Effector memory CD8-positive, alpha-beta T cell (primary cell): ENCODE results near the gene TENT5C.

Source experiments
- ATAC-seq: fragments of 150-1000 bp; cut with Tn5 transposase; replicated peaks from 2 replicates; pipeline ENCODE4 v1.10.0; 2021; ENCODE audit warnings: mild to moderate bottlenecking, moderate library complexity
- DNase-seq, 3 experiments: peaks; one replicate each; pipeline ENCODE4 v3.0.0; 2021
- H3K27ac Mint-ChIP-seq, 2 donors: one replicate each; pipeline ENCODE4 v1.8.0; 2022; ENCODE audit warnings: mild to moderate bottlenecking in 2 of 2, mixed read lengths in 2 of 2, moderate library complexity in 2 of 2
- H3K27me3 Mint-ChIP-seq, 2 donors: one replicate each; pipeline ENCODE4 v1.8.0; 2022; ENCODE audit warnings: mixed read lengths in 2 of 2
- H3K36me3 Mint-ChIP-seq: one replicate; pipeline ENCODE4 v1.8.0; 2022; ENCODE audit warnings: mild to moderate bottlenecking, moderate library complexity, mixed read lengths; ENCODE audit not compliant: insufficient read depth
- H3K4me1 Mint-ChIP-seq, 2 donors: one replicate each; pipeline ENCODE4 v1.8.0; 2022; ENCODE audit warnings: low read depth in 2 of 2, mixed read lengths in 2 of 2
- H3K4me3 Mint-ChIP-seq, 2 donors: one replicate each; pipeline ENCODE4 v1.8.0; 2022; ENCODE audit warnings: mild to moderate bottlenecking in 2 of 2, mixed read lengths in 2 of 2, moderate library complexity in 2 of 2
- H3K9me3 Mint-ChIP-seq, 2 donors: one replicate each; pipeline ENCODE4 v1.8.0; 2022; ENCODE audit warnings: mixed read lengths in 2 of 2

TENT5C gene

GRCh38 chr1:117615474-117615873 lies 9.6 kb downstream of the TENT5C start:
- H3K4me3 Mint-ChIP-seq = peak overlapping the region; percentile 56 to 65
- ATAC-seq (peak; percentile 91), DNase-seq (peak; percentile 60 to 61 (median 60))
- H3K9me3 Mint-ChIP-seq = no peaks in the 10 kb centered on the region
- no peaks in the 10 kb centered on the region for H3K27me3 Mint-ChIP-seq
- peaks cover 66% of the 10 kb centered on the region for H3K36me3 Mint-ChIP-seq
- peaks cover 71 to 92% of the 10 kb centered on the region in 2 donors for H3K4me1 Mint-ChIP-seq
- peak overlapping the region; percentile 65 to 66 for H3K27ac Mint-ChIP-seq

- H3K4me3 Mint-ChIP-seq = peak overlapping the region; percentile 56 to 65
- ATAC-seq (no peak), DNase-seq (no peak)
- H3K4me1 Mint-ChIP-seq = peaks cover 67 to 92% of the 10 kb centered on the region in 2 donors
- no peaks in the 10 kb centered on the region for H3K27me3 Mint-ChIP-seq
- no peaks in the 10 kb centered on the region for H3K9me3 Mint-ChIP-seq
- peaks cover 62% of the 10 kb centered on the region for H3K36me3 Mint-ChIP-seq
- peak overlapping the region; percentile 65 to 66 for H3K27ac Mint-ChIP-seq
Observed at GRCh38 chr1:117616356-117616755, 10.5 kb downstream of the TENT5C start.

GRCh38 chr1:117616967-117617366 lies 11.1 kb downstream of the TENT5C start:
- Mint-ChIP-seq H3K36me3 (peaks cover 58% of the 10 kb centered on the region), H3K27ac (peak overlapping the region in 1 of 2 donors; percentile 66)

GRCh38 chr1:117618450-117619122 lies 12.7 kb downstream of the TENT5C start:
- Mint-ChIP-seq H3K27me3 (no peaks in the 10 kb centered on the region), H3K27ac (peak overlapping the region in 1 of 2 donors; percentile 63), H3K9me3 (no peaks in the 10 kb centered on the region), H3K4me1 (peaks cover 67 to 91% of the 10 kb centered on the region in 2 donors), H3K4me3 (peak overlapping the region in 1 of 2 donors; percentile 52), H3K36me3 (peaks cover 58% of the 10 kb centered on the region)
- DNase-seq (no peak), ATAC-seq (no peak)

More at GRCh38 chr1:117616967-117617366, 11.1 kb downstream of the TENT5C start:
- no peaks in the 10 kb centered on the region for H3K27me3 Mint-ChIP-seq
- DNase-seq (no peak), ATAC-seq (no peak)
- peaks cover 69 to 91% of the 10 kb centered on the region in 2 donors for H3K4me1 Mint-ChIP-seq
- no peaks in the 10 kb centered on the region for H3K9me3 Mint-ChIP-seq
- H3K4me3 Mint-ChIP-seq = peak overlapping the region; percentile 27 to 49

- H3K4me3 Mint-ChIP-seq = no peak overlapping the region
- H3K27me3 Mint-ChIP-seq = no peaks in the 10 kb centered on the region
- ATAC-seq (no peak), DNase-seq (no peak)
- no peak overlapping the region for H3K27ac Mint-ChIP-seq
- H3K4me1 Mint-ChIP-seq = peaks cover 56 to 83% of the 10 kb centered on the region in 2 donors
- no peaks in the 10 kb centered on the region for H3K9me3 Mint-ChIP-seq
- peaks cover 66% of the 10 kb centered on the region for H3K36me3 Mint-ChIP-seq
Observed at GRCh38 chr1:117620440-117620839, 14.6 kb downstream of the TENT5C start.

GRCh38 chr1:117621316-117621715 lies 15.5 kb downstream of the TENT5C start:
- Mint-ChIP-seq H3K4me3 (no peak overlapping the region), H3K9me3 (no peaks in the 10 kb centered on the region), H3K36me3 (peaks cover 63% of the 10 kb centered on the region), H3K27ac (peak overlapping the region in 1 of 2 donors; percentile 42), H3K4me1 (peaks cover 47 to 80% of the 10 kb centered on the region in 2 donors), H3K27me3 (no peaks in the 10 kb centered on the region)
- DNase-seq (no peak), ATAC-seq (no peak)

GRCh38 chr1:117622726-117623125 lies 16.9 kb downstream of the TENT5C start:
- ATAC-seq (peak; percentile 25), DNase-seq (no peak)
- H3K9me3 Mint-ChIP-seq = no peaks in the 10 kb centered on the region
- H3K27me3 Mint-ChIP-seq = no peaks in the 10 kb centered on the region
- peak overlapping the region; percentile 60 to 61 for H3K4me3 Mint-ChIP-seq
- H3K27ac Mint-ChIP-seq = peak overlapping the region; percentile 84
- H3K36me3 Mint-ChIP-seq = peaks cover 68% of the 10 kb centered on the region
- H3K4me1 Mint-ChIP-seq = peaks cover 50 to 83% of the 10 kb centered on the region in 2 donors

GRCh38 chr1:117623141-117623540 lies 17.3 kb downstream of the TENT5C start:
- ATAC-seq (no peak), DNase-seq (no peak)
- H3K36me3 Mint-ChIP-seq = peaks cover 70% of the 10 kb centered on the region
- no peaks in the 10 kb centered on the region for H3K27me3 Mint-ChIP-seq
- peak overlapping the region; percentile 60 to 61 for H3K4me3 Mint-ChIP-seq
- no peaks in the 10 kb centered on the region for H3K9me3 Mint-ChIP-seq
- peaks cover 48 to 81% of the 10 kb centered on the region in 2 donors for H3K4me1 Mint-ChIP-seq
- peak overlapping the region; percentile 84 for H3K27ac Mint-ChIP-seq

GRCh38 chr1:117623698-117624097 lies 17.9 kb downstream of the TENT5C start:
- DNase-seq = no peak

GRCh38 chr1:117627546-117628130 lies 21.8 kb downstream of the TENT5C start:
- Mint-ChIP-seq H3K27ac (peak overlapping the region in 1 of 2 donors; percentile 81), H3K4me3 (peak overlapping the region in 1 of 2 donors; percentile 47), H3K4me1 (peaks cover 48 to 66% of the 10 kb centered on the region in 2 donors)

More at GRCh38 chr1:117623698-117624097, 17.9 kb downstream of the TENT5C start:
- Mint-ChIP-seq H3K27me3 (no peaks in the 10 kb centered on the region), H3K36me3 (peaks cover 76% of the 10 kb centered on the region), H3K4me3 (peak overlapping the region in 1 of 2 donors; percentile 25), H3K4me1 (peaks cover 45 to 76% of the 10 kb centered on the region in 2 donors), H3K9me3 (no peaks in the 10 kb centered on the region), H3K27ac (peak overlapping the region in 1 of 2 donors; percentile 76)
- no peak for ATAC-seq

GRCh38 chr1:117628343-117628742 lies 22.5 kb downstream of the TENT5C start:
- Mint-ChIP-seq H3K27me3 (no peaks in the 10 kb centered on the region), H3K36me3 (peaks cover 74% of the 10 kb centered on the region), H3K9me3 (no peaks in the 10 kb centered on the region), H3K4me3 (no peak overlapping the region), H3K4me1 (peaks cover 41 to 66% of the 10 kb centered on the region in 2 donors), H3K27ac (no peak overlapping the region)
- no peak for DNase-seq
- peak; percentile 4 for ATAC-seq

More at GRCh38 chr1:117627546-117628130, 21.8 kb downstream of the TENT5C start:
- DNase-seq (no peak), ATAC-seq (no peak)
- H3K27me3 Mint-ChIP-seq = no peaks in the 10 kb centered on the region
- H3K36me3 Mint-ChIP-seq = peaks cover 81% of the 10 kb centered on the region
- H3K9me3 Mint-ChIP-seq = no peaks in the 10 kb centered on the region

- DNase-seq (no peak), ATAC-seq (no peak)
- peaks cover 40 to 65% of the 10 kb centered on the region in 2 donors for H3K4me1 Mint-ChIP-seq
- no peaks in the 10 kb centered on the region for H3K9me3 Mint-ChIP-seq
- peak overlapping the region in 1 of 2 donors; percentile 20 for H3K27ac Mint-ChIP-seq
- H3K4me3 Mint-ChIP-seq = no peak overlapping the region
- H3K36me3 Mint-ChIP-seq = peaks cover 62% of the 10 kb centered on the region
- H3K27me3 Mint-ChIP-seq = no peaks in the 10 kb centered on the region
Observed at GRCh38 chr1:117629625-117630422, 24.0 kb downstream of the TENT5C start.

- Mint-ChIP-seq H3K4me3 (no peak overlapping the region), H3K27ac (no peak overlapping the region), H3K36me3 (peaks cover 55% of the 10 kb centered on the region), H3K4me1 (peaks cover 41 to 63% of the 10 kb centered on the region in 2 donors), H3K9me3 (no peaks in the 10 kb centered on the region), H3K27me3 (no peaks in the 10 kb centered on the region)
- ATAC-seq (no peak), DNase-seq (no peak)
Observed at GRCh38 chr1:117630423-117630998, 24.7 kb downstream of the TENT5C start.
